Suprapubic skin (tissue), 4 donors: Measurements from ENCODE around the gene KAZN. TPM values are rescaled to one million over a fixed set of nuclear protein-coding genes. Genes with fewer than 3 reads are reported as not detected.

Experiments used
- DNase-seq, 2 donors: peaks; one replicate each; pipeline ENCODE4 v3.0.0-alpha.2; 2019; ENCODE audit warnings: low spot score in 2 of 2
- H3K27ac ChIP-seq: fragments of 200-600 bp; sonication (generic); one replicate; pipeline ENCODE4 v1.5.1; 2019
- H3K27me3 ChIP-seq: fragments of 200-600 bp; sonication (generic); one replicate; pipeline ENCODE4 v1.5.1; 2019
- H3K36me3 ChIP-seq: fragments of 200-600 bp; sonication (generic); one replicate; pipeline ENCODE4 v1.5.1; 2019
- H3K4me1 ChIP-seq: fragments of 200-600 bp; sonication (generic); one replicate; pipeline ENCODE4 v1.5.1; 2019
- H3K4me3 ChIP-seq: fragments of 200-600 bp; sonication (generic); one replicate; pipeline ENCODE4 v1.5.1; 2019; ENCODE audit warnings: mild to moderate bottlenecking
- H3K9me3 ChIP-seq: fragments of 200-600 bp; sonication (generic); one replicate; pipeline ENCODE4 v1.5.1; 2019
- CTCF ChIP-seq, 2 donors: fragments of 200-600 bp in 1 of 2; fragments of 450-650 bp in 1 of 2; sonication (generic) in 1 of 2; IDR thresholded peaks; one replicate each; pipeline ENCODE4 v1.5.1; 2016 to 2019; ENCODE audit warnings: antibody characterized with exemption in 2 of 2, mild to moderate bottlenecking in 1 of 2, moderate library complexity in 1 of 2
- EP300 ChIP-seq: sonication (generic); formaldehyde crosslinking; IDR thresholded peaks from one replicate; pipeline ENCODE4 v1.6.1; 2017; ENCODE audit warnings: antibody characterized with exemption
- POLR2A ChIP-seq, 2 donors: fragments of 450-650 bp; IDR thresholded peaks; one replicate each; pipeline ENCODE4 v1.6.1; 2017; ENCODE audit warnings: antibody characterized with exemption in 2 of 2, mild to moderate bottlenecking in 2 of 2, moderate library complexity in 2 of 2
- POLR2AphosphoS5 ChIP-seq, 3 donors: sonication (generic); formaldehyde crosslinking; IDR thresholded peaks; one replicate each; pipeline ENCODE4 v1.6.1; 2017; ENCODE audit warnings: antibody characterized with exemption in 3 of 3
- WGBS: methylation state at CpG from one replicate; pipeline ENCODE4 v1.1.5; 2018; 5-methylcytosine and 5-hydroxymethylcytosine counted together
- total RNA-seq, 4 donors: library from RNA; depleted of rRNA; stranded (reverse); fragments of >200 nt; gene quantifications; one replicate each; pipeline ENCODE4 v1.1.0, GENCODE V29; 2016

Gene KAZN
- total RNA-seq, 4 donors from 2014 or later = 29.2 to 37.5 (median 31.7) TPM

DNA sequence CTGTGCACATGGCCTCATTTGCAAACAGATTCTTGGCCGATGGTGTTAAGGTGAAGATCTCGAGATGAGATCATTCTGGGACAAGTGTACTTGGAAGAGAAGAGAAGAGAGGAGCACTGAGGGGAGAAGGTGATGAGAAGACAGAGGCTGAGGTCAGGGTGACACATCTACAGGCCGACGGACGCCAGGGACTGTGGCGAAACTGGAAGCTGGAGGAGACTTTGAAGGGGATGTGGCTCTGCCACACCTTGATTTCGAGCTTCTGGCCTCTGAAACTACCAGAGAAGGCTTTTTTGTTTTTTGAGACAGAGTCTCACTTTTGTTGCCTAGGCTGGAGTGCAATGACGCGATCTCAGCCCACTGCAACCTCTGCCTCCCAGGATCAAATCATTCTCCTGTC is 417.5 kb downstream of the KAZN start:
- no peak overlapping the region for H3K4me3 ChIP-seq
- peaks cover 9% of the 10 kb centered on the region for H3K4me1 ChIP-seq
- H3K36me3 ChIP-seq = no peaks in the 10 kb centered on the region
- no peak overlapping the region for H3K27ac ChIP-seq
- WGBS = 82% methylated on average over 9 of the region's 9 CpGs
- H3K27me3 ChIP-seq = no peaks in the 10 kb centered on the region
- H3K9me3 ChIP-seq = no peaks in the 10 kb centered on the region
- DNase-seq = no peak
- TF ChIP-seq POLR2A (IDR thresholded peaks at IDR 0.05) (no peak), POLR2AphosphoS5 (IDR thresholded peaks at IDR 0.05) (no peak), CTCF (IDR thresholded peaks at IDR 0.05) (no peak), EP300 (no peak)

GRCh38 chr1:15016526-15016925 is 418.0 kb downstream of the KAZN start:
- Histone ChIP-seq H3K36me3 (no peaks in the 10 kb centered on the region), H3K4me3 (no peak overlapping the region), H3K4me1 (peaks cover 10% of the 10 kb centered on the region), H3K27me3 (no peaks in the 10 kb centered on the region), H3K9me3 (no peaks in the 10 kb centered on the region), H3K27ac (no peak overlapping the region)
- TF ChIP-seq EP300 = no peak
- no peak for TF ChIP-seq POLR2AphosphoS5 (IDR thresholded peaks at IDR 0.05)
- no peak for TF ChIP-seq POLR2A (IDR thresholded peaks at IDR 0.05)
- no peak for TF ChIP-seq CTCF (IDR thresholded peaks at IDR 0.05)
- WGBS = 87% methylated on average over 10 of the region's 10 CpGs
- DNase-seq = no peak

DNA sequence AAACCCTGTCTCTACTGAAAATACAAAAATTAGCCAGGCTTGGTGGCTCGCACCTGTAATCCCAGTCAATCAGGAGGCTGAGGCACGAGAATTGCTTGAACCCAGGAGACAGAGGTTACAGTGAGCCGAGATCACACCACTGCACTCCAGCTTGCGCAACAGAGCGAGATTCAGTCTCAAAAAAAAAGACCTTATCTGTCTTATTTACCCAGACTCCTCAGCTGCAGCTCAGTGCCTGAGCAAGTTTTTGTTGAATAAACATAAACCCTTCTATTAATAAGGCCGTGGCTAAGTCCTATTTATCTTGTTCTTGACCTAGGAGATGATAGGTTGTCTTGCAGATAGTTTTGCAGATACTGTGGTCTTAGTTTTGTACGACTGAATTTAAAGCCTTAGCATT is 418.6 kb downstream of the KAZN start:
- no peak overlapping the region for H3K27ac ChIP-seq
- peaks cover 15% of the 10 kb centered on the region for H3K4me1 ChIP-seq
- WGBS = 74% methylated on average over 7 of the region's 7 CpGs
- H3K27me3 ChIP-seq = no peaks in the 10 kb centered on the region
- H3K4me3 ChIP-seq = no peak overlapping the region
- no peaks in the 10 kb centered on the region for H3K9me3 ChIP-seq
- no peak for DNase-seq
- TF ChIP-seq POLR2A (IDR thresholded peaks at IDR 0.05) = no peak
- TF ChIP-seq POLR2AphosphoS5 (IDR thresholded peaks at IDR 0.05) = no peak
- no peak for TF ChIP-seq EP300
- TF ChIP-seq CTCF (IDR thresholded peaks at IDR 0.05) = no peak
- H3K36me3 ChIP-seq = no peaks in the 10 kb centered on the region

- no peaks in the 10 kb centered on the region for H3K9me3 ChIP-seq
- peaks cover 22% of the 10 kb centered on the region for H3K4me1 ChIP-seq
- H3K36me3 ChIP-seq = no peaks in the 10 kb centered on the region
- WGBS = 93% methylated on average over 4 of the region's 4 CpGs
- no peak overlapping the region for H3K27ac ChIP-seq
- TF ChIP-seq EP300 = no peak
- no peak for TF ChIP-seq CTCF (IDR thresholded peaks at IDR 0.05)
- no peak for TF ChIP-seq POLR2A (IDR thresholded peaks at IDR 0.05)
- TF ChIP-seq POLR2AphosphoS5 (IDR thresholded peaks at IDR 0.05) = no peak
- no peaks in the 10 kb centered on the region for H3K27me3 ChIP-seq
- no peak for DNase-seq
- no peak overlapping the region for H3K4me3 ChIP-seq
Observed at GRCh38 chr1:15018767-15019166, 420.3 kb downstream of the KAZN start.

DNA sequence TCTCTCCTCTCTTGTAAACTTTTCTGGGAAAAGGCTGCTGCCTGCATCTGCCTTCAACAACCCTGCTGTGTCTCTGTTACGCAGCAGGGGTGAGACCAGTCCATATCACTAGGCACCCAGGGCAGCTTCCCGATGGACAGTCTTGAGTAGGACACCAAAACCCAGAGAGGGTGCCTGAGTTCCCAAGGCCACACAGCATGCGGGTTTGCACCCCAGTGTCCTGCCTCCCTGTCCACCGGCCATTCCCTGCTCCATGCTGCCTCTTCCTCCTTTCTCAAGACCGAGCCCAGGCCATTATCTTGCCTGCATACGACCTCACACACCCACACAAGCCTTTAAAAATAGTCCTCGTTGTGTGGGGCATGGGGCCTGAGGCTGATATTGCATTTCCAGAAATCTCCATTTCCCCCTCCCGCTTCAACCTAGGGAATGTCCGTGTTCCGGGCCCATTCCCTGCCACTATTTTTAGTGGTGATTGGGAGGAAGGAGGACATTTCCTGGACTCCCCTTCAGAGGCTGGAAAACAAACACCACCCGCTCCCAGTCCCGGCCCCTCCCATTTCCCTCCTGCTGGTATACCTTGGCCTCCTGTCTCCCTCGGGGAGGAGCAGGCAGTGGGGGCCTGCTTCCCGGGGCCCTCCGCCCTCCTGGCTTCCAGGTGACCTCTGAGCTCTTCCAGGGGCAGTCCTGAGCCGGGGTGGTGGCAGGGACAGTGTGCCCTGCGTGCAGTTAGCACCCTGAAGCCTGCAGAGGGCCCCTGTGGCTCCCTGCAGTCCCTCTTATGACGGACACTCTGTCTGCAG is 422.7 kb downstream of the KAZN start:
- Histone ChIP-seq H3K27me3 (no peaks in the 10 kb centered on the region), H3K9me3 (no peaks in the 10 kb centered on the region), H3K27ac (peak overlapping the region; percentile 34), H3K4me1 (peaks cover 22% of the 10 kb centered on the region), H3K4me3 (no peak overlapping the region), H3K36me3 (no peaks in the 10 kb centered on the region)
- WGBS = 75% methylated on average over 18 of the region's 18 CpGs
- TF ChIP-seq POLR2AphosphoS5 (IDR thresholded peaks at IDR 0.05) (no peak), POLR2A (IDR thresholded peaks at IDR 0.05) (no peak), EP300 (no peak), CTCF (IDR thresholded peaks at IDR 0.05) (no peak)
- no peak for DNase-seq
